Measurements from ENCODE around the gene NXPE3. TPM values are rescaled to one million over a fixed set of nuclear protein-coding genes. Genes with fewer than 3 reads are reported as not detected.

Gene NXPE3
- total RNA-seq, 3 donors from 2014 or later, result 7.7 to 21.6 (median 17.0) TPM

DNA sequence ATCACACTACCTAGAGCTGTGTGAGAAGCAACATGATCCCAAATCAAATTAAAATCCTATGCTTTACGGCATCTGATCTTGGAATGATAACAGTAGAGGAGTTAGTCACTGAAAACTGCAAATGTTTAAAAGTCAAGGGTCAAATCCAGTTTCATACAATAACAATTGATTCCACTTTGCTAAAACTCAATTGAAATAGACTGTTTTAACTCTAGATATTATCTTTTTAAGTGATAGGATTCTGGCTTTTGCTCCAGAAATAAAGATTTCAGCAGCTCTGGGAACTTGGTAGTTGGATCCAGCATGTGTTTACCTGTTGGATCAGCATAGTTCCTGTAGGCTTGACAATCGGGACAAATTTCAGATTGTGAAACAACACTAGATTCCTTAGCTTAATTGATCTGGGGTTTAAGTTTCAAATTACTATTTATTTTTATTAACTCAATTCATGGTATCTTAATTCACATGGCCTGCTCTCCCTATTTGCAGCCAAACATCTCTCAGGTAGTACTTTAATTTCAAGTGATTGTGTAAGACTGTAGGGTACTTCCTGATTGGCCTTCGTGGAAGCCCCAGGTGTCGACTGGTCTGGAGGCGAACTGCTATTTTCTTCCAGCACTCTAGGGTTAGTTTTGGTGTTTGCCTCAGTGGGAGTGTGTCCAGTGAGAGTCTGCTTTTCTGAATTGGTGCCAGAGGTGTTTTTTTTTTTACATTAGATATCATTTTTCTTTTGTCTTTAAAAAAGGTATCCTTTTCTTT is 86.9 kb downstream of the NXPE3 start:
- no peak for DNase-seq (ENCODE audit: low spot score in 2 of 2)
- TF ChIP-seq, protein P1, sequence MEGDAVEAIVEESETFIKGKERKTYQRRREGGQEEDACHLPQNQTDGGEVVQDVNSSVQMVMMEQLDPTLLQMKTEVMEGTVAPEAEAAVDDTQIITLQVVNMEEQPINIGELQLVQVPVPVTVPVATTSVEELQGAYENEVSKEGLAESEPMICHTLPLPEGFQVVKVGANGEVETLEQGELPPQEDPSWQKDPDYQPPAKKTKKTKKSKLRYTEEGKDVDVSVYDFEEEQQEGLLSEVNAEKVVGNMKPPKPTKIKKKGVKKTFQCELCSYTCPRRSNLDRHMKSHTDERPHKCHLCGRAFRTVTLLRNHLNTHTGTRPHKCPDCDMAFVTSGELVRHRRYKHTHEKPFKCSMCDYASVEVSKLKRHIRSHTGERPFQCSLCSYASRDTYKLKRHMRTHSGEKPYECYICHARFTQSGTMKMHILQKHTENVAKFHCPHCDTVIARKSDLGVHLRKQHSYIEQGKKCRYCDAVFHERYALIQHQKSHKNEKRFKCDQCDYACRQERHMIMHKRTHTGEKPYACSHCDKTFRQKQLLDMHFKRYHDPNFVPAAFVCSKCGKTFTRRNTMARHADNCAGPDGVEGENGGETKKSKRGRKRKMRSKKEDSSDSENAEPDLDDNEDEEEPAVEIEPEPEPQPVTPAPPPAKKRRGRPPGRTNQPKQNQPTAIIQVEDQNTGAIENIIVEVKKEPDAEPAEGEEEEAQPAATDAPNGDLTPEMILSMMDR (IDR thresholded peaks at IDR 0.05), result peak in 1 of 3 donors; percentile 17
- no peak for TF ChIP-seq POLR2AphosphoS5 (IDR thresholded peaks at IDR 0.05)
- TF ChIP-seq POLR2A (IDR thresholded peaks at IDR 0.05), result no peak
- Histone ChIP-seq H3K36me3 (no peaks in the 10 kb centered on the region), H3K27me3 (no peaks in the 10 kb centered on the region), H3K4me3 (no peak overlapping the region), H3K4me1 (no peaks in the 10 kb centered on the region), H3K9me3 (no peaks in the 10 kb centered on the region), H3K27ac (peak overlapping the region; percentile 36 to 41)
- intact Hi-C loops (cut with DNase I; ENCODE audit: low total_unique reads), result no loop called here

DNA sequence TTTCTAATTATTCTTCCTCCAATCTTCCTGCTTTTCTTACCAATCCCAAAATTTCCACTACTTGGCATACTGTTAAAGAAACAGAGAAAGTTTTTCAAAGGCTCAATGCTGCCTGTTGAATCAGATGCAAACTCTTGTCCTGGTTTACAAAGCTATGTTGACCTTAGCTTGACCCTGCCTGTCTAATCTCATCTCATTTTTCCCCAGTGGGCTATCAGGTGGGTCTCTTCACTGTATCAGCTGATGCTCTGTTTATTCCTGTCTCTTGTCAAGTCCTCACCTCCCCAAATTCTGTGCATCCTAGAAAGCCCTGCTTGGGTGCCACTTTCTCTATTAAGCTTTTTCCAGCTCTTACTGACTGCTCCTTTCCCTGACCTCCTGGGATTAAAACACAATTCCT is 88.5 kb downstream of the NXPE3 start:
- H3K9me3 ChIP-seq, result no peaks in the 10 kb centered on the region
- H3K27me3 ChIP-seq, result no peaks in the 10 kb centered on the region
- peak overlapping the region; percentile 34 to 45 for H3K27ac ChIP-seq
- no peaks in the 10 kb centered on the region for H3K36me3 ChIP-seq
- intact Hi-C loops (cut with DNase I; ENCODE audit: low total_unique reads), result no loop called here
- TF ChIP-seq, protein P1 (IDR thresholded peaks at IDR 0.05), result no peak
- no peak for TF ChIP-seq POLR2AphosphoS5 (IDR thresholded peaks at IDR 0.05)
- no peak for TF ChIP-seq POLR2A (IDR thresholded peaks at IDR 0.05)
- H3K4me3 ChIP-seq, result no peak overlapping the region
- DNase-seq (ENCODE audit: low spot score in 2 of 2), result no peak
- H3K4me1 ChIP-seq, result no peaks in the 10 kb centered on the region

DNA sequence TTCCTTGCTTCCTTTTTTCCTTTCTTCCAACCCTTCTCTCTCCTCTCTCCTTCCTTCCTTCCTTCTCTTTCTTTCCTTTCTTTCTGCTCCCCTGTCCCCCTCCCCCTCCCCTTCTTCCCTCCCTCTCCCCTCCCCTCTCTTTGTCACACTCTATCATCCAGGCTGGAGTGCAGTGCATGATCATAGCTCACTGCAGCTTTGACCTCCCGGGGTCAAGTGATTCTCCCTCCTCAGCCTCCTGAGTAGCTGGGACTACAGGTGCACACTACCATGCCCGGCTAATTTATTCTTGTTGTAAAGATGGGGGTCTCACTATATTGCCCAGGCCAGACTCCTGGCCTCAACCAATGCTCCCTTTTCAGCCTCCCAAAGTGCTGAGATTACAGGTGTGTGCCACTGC is 89.0 kb downstream of the NXPE3 start:
- Histone ChIP-seq H3K36me3 (no peaks in the 10 kb centered on the region), H3K4me3 (no peak overlapping the region), H3K27ac (peak overlapping the region in 1 of 2 donors; percentile 45), H3K27me3 (no peaks in the 10 kb centered on the region), H3K9me3 (no peaks in the 10 kb centered on the region), H3K4me1 (no peaks in the 10 kb centered on the region)
- intact Hi-C loops (cut with DNase I; ENCODE audit: low total_unique reads), result no loop called here
- TF ChIP-seq POLR2A (IDR thresholded peaks at IDR 0.05) (no peak), POLR2AphosphoS5 (IDR thresholded peaks at IDR 0.05) (no peak)
- TF ChIP-seq, protein P1 (IDR thresholded peaks at IDR 0.05), result no peak
- no peak for DNase-seq (ENCODE audit: low spot score in 2 of 2)

DNA sequence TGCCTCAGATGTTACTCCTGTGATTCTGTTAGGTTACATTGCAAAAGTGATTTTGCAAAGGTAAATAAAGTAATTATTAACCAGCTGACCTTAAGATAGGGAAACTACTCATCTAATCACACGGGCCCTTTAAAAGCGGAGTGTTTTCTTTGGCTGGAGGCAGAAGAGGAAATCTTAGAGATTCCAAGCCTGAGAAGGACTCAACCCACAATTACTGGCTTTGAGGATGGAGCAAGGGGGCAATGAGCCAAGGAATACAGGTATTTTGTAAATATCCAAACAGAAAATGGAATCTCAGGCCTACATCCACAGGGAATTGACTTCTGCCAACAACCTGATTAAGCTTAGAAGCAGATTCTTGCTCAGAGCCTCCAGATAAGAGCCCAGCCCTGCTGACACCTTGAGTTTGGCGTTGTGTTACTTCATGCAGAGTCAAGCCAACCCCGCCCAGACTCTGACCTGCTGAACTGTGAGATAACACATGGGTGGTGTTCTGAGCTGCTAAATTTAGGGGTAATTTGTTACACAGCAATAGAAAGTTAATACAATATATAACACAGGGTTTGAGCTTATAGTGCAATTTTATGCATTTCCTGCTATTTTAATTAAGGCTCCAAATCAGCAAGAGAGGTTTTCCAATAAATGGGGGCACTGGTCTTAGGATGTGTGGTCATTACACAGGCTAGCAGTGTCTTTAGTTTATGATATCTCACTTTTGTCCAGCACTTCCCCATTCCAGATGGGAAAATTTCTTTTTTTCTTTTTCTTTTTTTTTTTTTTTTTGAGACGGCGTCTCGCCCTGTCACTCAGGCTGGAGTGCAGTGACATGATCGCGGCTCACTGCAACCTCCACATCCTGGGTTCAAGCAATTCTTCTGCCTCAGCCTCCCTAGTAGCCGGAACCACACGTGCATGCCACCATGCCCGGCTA is 89.8 kb downstream of the NXPE3 start:
- Histone ChIP-seq H3K4me1 (no peaks in the 10 kb centered on the region), H3K4me3 (no peak overlapping the region), H3K27ac (peak overlapping the region; percentile 45 to 58), H3K36me3 (no peaks in the 10 kb centered on the region), H3K9me3 (no peaks in the 10 kb centered on the region), H3K27me3 (no peaks in the 10 kb centered on the region)
- no peak for DNase-seq (ENCODE audit: low spot score in 2 of 2)
- intact Hi-C loops (cut with DNase I; ENCODE audit: low total_unique reads), result no loop called here
- TF ChIP-seq POLR2A (IDR thresholded peaks at IDR 0.05) (no peak), POLR2AphosphoS5 (IDR thresholded peaks at IDR 0.05) (no peak)
- TF ChIP-seq, protein P1 (IDR thresholded peaks at IDR 0.05), result no peak

DNA sequence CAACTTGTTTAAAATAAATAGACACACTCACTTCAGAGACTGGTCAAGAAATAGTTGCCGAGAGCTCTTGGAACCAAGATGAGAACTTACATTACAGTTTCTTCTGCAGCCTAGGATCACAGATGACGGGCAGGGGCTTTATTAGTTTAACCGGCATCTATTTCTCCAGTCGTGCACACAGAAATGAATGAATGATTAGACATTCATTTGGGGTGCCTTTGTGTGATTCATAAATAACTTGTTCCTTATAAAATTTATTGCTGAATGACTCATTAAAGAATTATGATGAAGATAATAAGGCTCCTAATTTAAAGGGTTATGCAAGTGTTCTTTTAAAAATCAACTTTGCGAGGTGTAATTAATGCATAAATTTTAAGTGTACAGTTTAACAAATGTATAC is 91.1 kb downstream of the NXPE3 start:
- no peak overlapping the region for H3K27ac ChIP-seq

More for the DNA sequence above, 91.1 kb downstream of the NXPE3 start:
- H3K27me3 ChIP-seq, result no peaks in the 10 kb centered on the region
- TF ChIP-seq POLR2A (IDR thresholded peaks at IDR 0.05) (no peak), POLR2AphosphoS5 (IDR thresholded peaks at IDR 0.05) (no peak)
- TF ChIP-seq, protein P1 (IDR thresholded peaks at IDR 0.05), result no peak
- no peaks in the 10 kb centered on the region for H3K36me3 ChIP-seq
- no peak for DNase-seq (ENCODE audit: low spot score in 2 of 2)
- no peak overlapping the region for H3K4me3 ChIP-seq
- H3K4me1 ChIP-seq, result no peaks in the 10 kb centered on the region
- no peaks in the 10 kb centered on the region for H3K9me3 ChIP-seq
- intact Hi-C loops (cut with DNase I; ENCODE audit: low total_unique reads), result no loop called here
